GM10266 (cell line): Measurements from ENCODE around the gene SPEG.

ENCODE experiments used
- DNase-seq: peaks from one replicate; pipeline ENCODE4 v3.0.0; 2012; ENCODE audit errors: extremely low spot score
- TF ChIP-seq, protein P1 (sequence below): IDR thresholded peaks from 2 replicates; pipeline ENCODE4 v1.5.1; 2012; ENCODE audit warnings: mild to moderate bottlenecking, low read depth; ENCODE audit not compliant: control insufficient read depth, insufficient read depth; ENCODE audit errors: missing control alignments

SPEG gene

DNA sequence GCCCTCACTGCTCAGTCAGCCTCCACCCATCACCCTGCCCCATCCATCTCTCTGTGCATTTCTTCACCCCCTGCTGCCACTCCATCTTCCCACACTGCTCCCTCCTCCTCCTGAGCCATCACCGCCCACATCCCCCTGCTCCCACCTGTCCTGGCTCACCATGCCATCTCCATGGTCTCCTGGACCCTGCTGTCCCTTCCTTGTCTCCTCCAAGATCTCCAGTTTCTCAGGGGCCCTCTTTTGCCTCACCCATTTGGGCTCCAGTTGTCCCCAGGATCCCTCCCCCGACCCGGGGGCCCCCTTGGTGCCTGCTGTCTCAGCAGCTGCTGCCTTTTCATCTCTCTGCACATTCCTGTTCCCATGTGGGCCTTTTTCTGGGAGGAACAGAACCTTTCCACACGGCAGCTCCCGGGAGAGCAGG, 10.6 kb downstream of the SPEG start:
- TF ChIP-seq, protein P1, sequence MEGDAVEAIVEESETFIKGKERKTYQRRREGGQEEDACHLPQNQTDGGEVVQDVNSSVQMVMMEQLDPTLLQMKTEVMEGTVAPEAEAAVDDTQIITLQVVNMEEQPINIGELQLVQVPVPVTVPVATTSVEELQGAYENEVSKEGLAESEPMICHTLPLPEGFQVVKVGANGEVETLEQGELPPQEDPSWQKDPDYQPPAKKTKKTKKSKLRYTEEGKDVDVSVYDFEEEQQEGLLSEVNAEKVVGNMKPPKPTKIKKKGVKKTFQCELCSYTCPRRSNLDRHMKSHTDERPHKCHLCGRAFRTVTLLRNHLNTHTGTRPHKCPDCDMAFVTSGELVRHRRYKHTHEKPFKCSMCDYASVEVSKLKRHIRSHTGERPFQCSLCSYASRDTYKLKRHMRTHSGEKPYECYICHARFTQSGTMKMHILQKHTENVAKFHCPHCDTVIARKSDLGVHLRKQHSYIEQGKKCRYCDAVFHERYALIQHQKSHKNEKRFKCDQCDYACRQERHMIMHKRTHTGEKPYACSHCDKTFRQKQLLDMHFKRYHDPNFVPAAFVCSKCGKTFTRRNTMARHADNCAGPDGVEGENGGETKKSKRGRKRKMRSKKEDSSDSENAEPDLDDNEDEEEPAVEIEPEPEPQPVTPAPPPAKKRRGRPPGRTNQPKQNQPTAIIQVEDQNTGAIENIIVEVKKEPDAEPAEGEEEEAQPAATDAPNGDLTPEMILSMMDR, result no peak
- no peak for DNase-seq

DNA sequence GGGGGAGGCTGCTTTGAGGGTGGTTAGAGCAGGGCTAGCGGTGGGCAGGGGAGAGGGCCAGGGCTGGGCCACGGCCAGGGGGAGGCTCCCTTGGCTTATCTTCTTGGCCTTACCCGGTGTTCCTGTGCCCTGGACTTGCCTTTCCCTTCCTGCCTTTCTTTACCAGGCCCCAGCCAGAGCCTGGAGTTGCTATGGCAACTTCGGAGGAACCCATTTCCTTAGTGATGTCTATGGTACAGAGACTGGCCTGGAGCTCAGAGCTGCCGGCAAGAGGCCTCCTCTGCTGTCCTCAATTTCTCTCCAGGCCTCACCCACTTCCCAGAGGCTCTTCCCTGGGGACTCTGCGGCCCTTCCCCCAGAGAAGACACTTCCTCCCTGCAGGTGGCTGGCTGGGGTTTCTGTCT, 11.5 kb downstream of the SPEG start:
- DNase-seq, result no peak
- TF ChIP-seq, protein P1, result no peak

DNA sequence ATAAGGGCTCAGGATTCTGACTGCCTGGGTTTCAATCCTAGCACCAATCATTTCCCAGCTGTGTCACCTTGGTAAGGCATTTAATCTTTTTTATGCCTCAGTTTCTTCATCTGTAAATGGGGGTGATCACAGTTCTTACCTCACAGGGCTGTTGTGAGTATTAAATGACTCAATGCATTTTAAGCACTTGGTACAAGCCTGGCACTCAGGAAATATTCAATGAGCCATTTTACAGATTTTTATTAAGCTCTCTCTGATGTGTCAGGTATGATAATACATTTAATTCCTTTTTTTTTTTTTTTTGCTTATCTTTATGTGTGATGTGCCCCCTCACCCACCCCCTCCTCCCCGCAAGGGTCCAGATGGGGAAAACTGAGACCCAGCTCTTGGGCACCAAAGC, 12.0 kb downstream of the SPEG start:
- TF ChIP-seq, protein P1, result no peak
- DNase-seq, result no peak

DNA sequence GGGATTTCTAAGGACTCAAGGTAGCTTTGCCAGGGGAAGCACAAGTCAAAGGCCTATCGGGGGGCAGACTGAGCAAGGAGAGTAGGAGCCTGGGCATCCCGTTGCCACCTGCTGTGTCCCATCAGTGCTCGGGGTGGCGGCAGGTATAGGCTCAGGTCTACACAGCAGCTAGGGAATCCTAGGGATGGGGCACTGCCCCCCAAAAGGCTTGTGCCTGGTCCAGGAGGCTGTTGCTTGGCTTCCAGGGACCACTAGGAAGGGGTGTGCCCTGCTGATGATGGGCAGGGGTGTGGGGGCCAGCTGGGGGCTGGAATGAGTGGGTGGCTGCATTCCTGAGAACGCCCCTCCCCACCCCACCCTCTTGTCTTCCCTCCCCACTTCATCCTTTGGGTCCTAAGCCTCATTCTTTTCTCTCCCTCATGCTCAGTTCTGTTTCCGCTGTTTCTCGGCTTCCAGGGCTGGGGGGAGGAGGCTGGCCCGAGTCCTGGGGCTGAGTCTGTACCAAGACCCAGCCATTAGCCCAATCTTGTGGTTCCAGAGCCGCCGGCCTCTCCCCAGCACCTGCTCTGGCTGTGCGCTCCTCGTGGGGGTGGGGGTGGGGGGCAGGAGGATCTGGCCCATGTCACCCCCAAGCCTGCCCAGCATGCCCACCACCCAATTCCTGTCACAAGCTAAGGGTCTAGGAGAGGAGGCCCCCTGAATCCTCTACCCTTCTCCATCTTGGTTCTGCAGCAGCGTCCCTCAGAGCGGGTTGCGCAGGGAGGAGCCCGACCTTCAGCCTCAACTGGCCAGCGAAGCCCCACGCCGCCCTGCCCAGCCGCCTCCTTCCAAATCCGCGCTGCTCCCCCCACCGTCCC, 12.8 kb downstream of the SPEG start:
- TF ChIP-seq, protein P1, result no peak
- no peak for DNase-seq

DNA sequence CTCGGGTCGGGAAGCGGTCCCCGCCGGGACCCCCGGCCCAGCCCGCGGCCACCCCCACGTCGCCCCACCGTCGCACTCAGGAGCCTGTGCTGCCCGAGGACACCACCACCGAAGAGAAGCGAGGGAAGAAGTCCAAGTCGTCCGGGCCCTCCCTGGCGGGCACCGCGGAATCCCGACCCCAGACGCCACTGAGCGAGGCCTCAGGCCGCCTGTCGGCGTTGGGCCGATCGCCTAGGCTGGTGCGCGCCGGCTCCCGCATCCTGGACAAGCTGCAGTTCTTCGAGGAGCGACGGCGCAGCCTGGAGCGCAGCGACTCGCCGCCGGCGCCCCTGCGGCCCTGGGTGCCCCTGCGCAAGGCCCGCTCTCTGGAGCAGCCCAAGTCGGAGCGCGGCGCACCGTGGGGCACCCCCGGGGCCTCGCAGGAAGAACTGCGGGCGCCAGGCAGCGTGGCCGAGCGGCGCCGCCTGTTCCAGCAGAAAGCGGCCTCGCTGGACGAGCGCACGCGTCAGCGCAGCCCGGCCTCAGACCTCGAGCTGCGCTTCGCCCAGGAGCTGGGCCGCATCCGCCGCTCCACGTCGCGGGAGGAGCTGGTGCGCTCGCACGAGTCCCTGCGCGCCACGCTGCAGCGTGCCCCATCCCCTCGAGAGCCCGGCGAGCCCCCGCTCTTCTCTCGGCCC, 13.6 kb downstream of the SPEG start:
- TF ChIP-seq, protein P1, result no peak

DNA sequence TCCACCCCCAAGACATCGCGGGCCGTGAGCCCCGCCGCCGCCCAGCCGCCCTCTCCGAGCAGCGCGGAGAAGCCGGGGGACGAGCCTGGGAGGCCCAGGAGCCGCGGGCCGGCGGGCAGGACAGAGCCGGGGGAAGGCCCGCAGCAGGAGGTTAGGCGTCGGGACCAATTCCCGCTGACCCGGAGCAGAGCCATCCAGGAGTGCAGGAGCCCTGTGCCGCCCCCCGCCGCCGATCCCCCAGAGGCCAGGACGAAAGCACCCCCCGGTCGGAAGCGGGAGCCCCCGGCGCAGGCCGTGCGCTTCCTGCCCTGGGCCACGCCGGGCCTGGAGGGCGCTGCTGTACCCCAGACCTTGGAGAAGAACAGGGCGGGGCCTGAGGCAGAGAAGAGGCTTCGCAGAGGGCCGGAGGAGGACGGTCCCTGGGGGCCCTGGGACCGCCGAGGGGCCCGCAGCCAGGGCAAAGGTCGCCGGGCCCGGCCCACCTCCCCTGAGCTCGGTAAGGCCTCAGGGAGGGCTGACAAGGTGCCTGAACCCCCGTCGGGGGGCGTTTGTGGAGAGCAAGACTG, 14.2 kb downstream of the SPEG start:
- DNase-seq, result no peak
- TF ChIP-seq, protein P1, result no peak

More for the DNA sequence above, 13.6 kb downstream of the SPEG start:
- no peak for DNase-seq
